SU-DHL-6 (cell line): Measurements from ENCODE around the gene DAPK1.

Experiments used
- H2AFZ ChIP-seq: fragments of 200-600 bp; sonication (generic); 2 replicates; pipeline ENCODE4 v1.6.1; 2014; ENCODE audit warnings: low read depth, mild to moderate bottlenecking, moderate library complexity, mixed read lengths, antibody characterized with exemption, low read length; ENCODE audit not compliant: severe bottlenecking
- H3F3A ChIP-seq: fragments of 200-600 bp; shearing (Covaris generic); 2 replicates; pipeline ENCODE4 v1.6.0; 2016; ENCODE audit warnings: antibody characterized with exemption, mild to moderate bottlenecking; ENCODE audit not compliant: insufficient read depth
- H3K27ac ChIP-seq: fragments of 200-600 bp; sonication (generic); 2 replicates; pipeline ENCODE4 v1.5.1; 2016; ENCODE audit warnings: low read depth, mild to moderate bottlenecking, low read length, moderate library complexity, mixed read lengths
- H3K27me3 ChIP-seq: fragments of 200-600 bp; sonication (generic), shearing (Covaris generic); 2 replicates; pipeline ENCODE4 v1.6.0; 2014; ENCODE audit warnings: mild to moderate bottlenecking, low read length
- H3K36me3 ChIP-seq: fragments of 200-600 bp; sonication (generic); 2 replicates; pipeline ENCODE4 v1.6.1; 2014; ENCODE audit warnings: mild to moderate bottlenecking, low read length, mixed read lengths
- H3K4me2 ChIP-seq: fragments of 300-600, 200-600 bp; shearing (Covaris generic), sonication (generic); 2 replicates; pipeline ENCODE4 v1.6.0; 2014; ENCODE audit warnings: low read length, low read depth, mild to moderate bottlenecking; ENCODE audit not compliant: poor library complexity, severe bottlenecking
- H3K4me3 ChIP-seq: fragments of 200-600 bp; sonication (generic); 2 replicates; pipeline ENCODE4 v1.5.1; 2014; ENCODE audit warnings: antibody characterized with exemption, low read length, mild to moderate bottlenecking, mixed read lengths; ENCODE audit not compliant: insufficient read depth, poor library complexity, severe bottlenecking
- H3K79me2 ChIP-seq: fragments of 200-600 bp; sonication (generic); 2 replicates; pipeline ENCODE4 v1.6.1; 2014; ENCODE audit warnings: mild to moderate bottlenecking, low read length, moderate library complexity; ENCODE audit not compliant: insufficient read depth
- H3K9ac ChIP-seq: fragments of 200-600 bp; sonication (generic); 2 replicates; pipeline ENCODE4 v1.7.0; 2014; ENCODE audit warnings: mild to moderate bottlenecking, low read length
- H3K9me2 ChIP-seq: fragments of 200-600 bp; sonication (generic); replicated peaks from 2 replicates; pipeline ENCODE4 v1.6.1; 2014; ENCODE audit warnings: low read length; ENCODE audit not compliant: insufficient read depth
- H3K9me3 ChIP-seq: fragments of 200-600 bp; sonication (generic); 2 replicates; pipeline ENCODE4 v1.6.1; 2014; ENCODE audit warnings: low read length, mixed read lengths; ENCODE audit not compliant: insufficient read depth
- H4K20me1 ChIP-seq: fragments of 200-600 bp; sonication (generic); 2 replicates; pipeline ENCODE4 v1.6.1; 2014; ENCODE audit warnings: low read depth, mild to moderate bottlenecking, antibody characterized with exemption, low read length, moderate library complexity, mixed read lengths
- EZH2phosphoT487 ChIP-seq: fragments of 200-600 bp; sonication (generic), shearing (Covaris generic); conservative IDR thresholded peaks from 2 replicates; pipeline ENCODE4 v1.6.1; 2018; ENCODE audit warnings: mild to moderate bottlenecking, antibody characterized with exemption, low read length, moderate library complexity, mixed read lengths
- TF ChIP-seq, protein P1 (sequence below): fragments of 200-600 bp; sonication (generic); IDR thresholded peaks from one replicate; pipeline ENCODE4 v1.5.1; 2017; ENCODE audit warnings: antibody characterized with exemption, mild to moderate bottlenecking, low read length, moderate library complexity; ENCODE audit not compliant: insufficient read depth, poor library complexity, severe bottlenecking

DAPK1 gene

DNA sequence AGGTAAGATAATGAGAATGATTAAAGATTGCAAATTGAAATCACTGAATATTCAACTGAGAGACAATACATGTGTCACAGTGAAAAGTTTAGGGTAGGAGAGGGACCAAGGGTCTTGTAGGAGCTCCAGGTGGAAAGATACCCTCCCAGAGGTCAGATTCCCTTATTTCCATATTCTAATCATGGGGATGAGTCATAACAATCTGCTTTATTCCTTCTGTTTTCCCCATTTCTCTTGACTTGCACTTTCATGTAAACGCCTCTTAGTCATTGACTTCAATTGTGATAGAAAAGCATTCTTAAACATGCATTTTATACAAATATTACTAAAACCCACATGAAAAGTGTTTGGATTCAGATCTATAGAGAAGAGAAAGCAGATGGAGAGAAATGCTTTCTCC lies 147.0 kb downstream of the DAPK1 start:
- Histone ChIP-seq H2AFZ (no peak overlapping the region), H3K4me3 (no peak overlapping the region), H3K27me3 (no peaks in the 10 kb centered on the region), H3K9ac (no peak overlapping the region), H3K36me3 (no peaks in the 10 kb centered on the region), H3K4me2 (no peak overlapping the region), H4K20me1 (no peaks in the 10 kb centered on the region), H3F3A (no peaks in the 10 kb centered on the region), H3K79me2 (no peaks in the 10 kb centered on the region), H3K27ac (no peak overlapping the region), H3K9me3 (no peaks in the 10 kb centered on the region), H3K9me2 (no peaks in the 10 kb centered on the region)
- no peak for TF ChIP-seq EZH2phosphoT487
- TF ChIP-seq, protein P1, sequence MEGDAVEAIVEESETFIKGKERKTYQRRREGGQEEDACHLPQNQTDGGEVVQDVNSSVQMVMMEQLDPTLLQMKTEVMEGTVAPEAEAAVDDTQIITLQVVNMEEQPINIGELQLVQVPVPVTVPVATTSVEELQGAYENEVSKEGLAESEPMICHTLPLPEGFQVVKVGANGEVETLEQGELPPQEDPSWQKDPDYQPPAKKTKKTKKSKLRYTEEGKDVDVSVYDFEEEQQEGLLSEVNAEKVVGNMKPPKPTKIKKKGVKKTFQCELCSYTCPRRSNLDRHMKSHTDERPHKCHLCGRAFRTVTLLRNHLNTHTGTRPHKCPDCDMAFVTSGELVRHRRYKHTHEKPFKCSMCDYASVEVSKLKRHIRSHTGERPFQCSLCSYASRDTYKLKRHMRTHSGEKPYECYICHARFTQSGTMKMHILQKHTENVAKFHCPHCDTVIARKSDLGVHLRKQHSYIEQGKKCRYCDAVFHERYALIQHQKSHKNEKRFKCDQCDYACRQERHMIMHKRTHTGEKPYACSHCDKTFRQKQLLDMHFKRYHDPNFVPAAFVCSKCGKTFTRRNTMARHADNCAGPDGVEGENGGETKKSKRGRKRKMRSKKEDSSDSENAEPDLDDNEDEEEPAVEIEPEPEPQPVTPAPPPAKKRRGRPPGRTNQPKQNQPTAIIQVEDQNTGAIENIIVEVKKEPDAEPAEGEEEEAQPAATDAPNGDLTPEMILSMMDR, result no peak

- H3K27me3 ChIP-seq, result no peaks in the 10 kb centered on the region
- no peaks in the 10 kb centered on the region for H3K9me3 ChIP-seq
- no peaks in the 10 kb centered on the region for H3F3A ChIP-seq
- no peaks in the 10 kb centered on the region for H3K79me2 ChIP-seq
- H3K9me2 ChIP-seq, result no peaks in the 10 kb centered on the region
- no peak for TF ChIP-seq EZH2phosphoT487
- TF ChIP-seq, protein P1, result no peak
- H3K4me2 ChIP-seq, result no peak overlapping the region
- no peaks in the 10 kb centered on the region for H4K20me1 ChIP-seq
- H3K27ac ChIP-seq, result no peak overlapping the region
- no peak overlapping the region for H3K4me3 ChIP-seq
- H3K9ac ChIP-seq, result no peak overlapping the region
- H3K36me3 ChIP-seq, result no peaks in the 10 kb centered on the region
- no peak overlapping the region for H2AFZ ChIP-seq
Measured at GRCh38 chr9:87646546-87646945, 148.9 kb downstream of the DAPK1 start.

DNA sequence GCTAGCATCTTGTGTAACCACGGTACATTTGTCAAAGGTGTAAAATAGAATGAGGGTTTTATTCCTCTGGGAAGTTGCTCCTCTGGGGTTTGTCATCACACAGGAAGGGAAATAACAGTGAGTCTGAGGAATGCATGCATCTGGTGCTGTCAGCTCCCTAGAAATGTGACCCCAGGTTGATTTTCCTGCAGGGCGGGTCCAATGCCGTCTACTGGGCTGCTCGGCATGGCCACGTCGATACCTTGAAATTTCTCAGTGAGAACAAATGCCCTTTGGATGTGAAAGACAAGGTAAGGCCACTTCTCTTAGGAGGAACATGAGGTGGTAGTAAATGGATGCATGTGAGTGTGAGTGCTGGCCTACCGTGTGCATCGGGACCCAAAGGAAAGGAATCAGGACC lies 149.4 kb downstream of the DAPK1 start:
- Histone ChIP-seq H4K20me1 (no peaks in the 10 kb centered on the region), H3K9me2 (no peaks in the 10 kb centered on the region), H3K4me3 (no peak overlapping the region), H3K27ac (no peak overlapping the region), H3K27me3 (no peaks in the 10 kb centered on the region), H3K4me2 (no peak overlapping the region), H2AFZ (no peak overlapping the region), H3K9ac (no peak overlapping the region), H3K9me3 (no peaks in the 10 kb centered on the region), H3K36me3 (no peaks in the 10 kb centered on the region), H3K79me2 (no peaks in the 10 kb centered on the region), H3F3A (no peaks in the 10 kb centered on the region)
- TF ChIP-seq EZH2phosphoT487, result no peak
- TF ChIP-seq, protein P1, result no peak
